Upper lobe of left lung (tissue), 6 donors: ENCODE measurements around the gene SELENOO. TPM values are rescaled to one million over a fixed set of nuclear protein-coding genes. Genes with fewer than 3 reads are reported as not detected.
A peak's percentile ranks its signal among the peaks of the same experiment; 100 is the strongest.

Experiments used
- ATAC-seq, 2 donors: fragments of 200-7000 bp; cut with Tn5 transposase; one replicate each; pipeline ENCODE4 v1.9.1; 2022; ENCODE audit warnings: mild to moderate bottlenecking in 2 of 2, moderate library complexity in 2 of 2; ENCODE audit not compliant: low FRiP score in 2 of 2
- DNase-seq, 2 donors: peaks; one replicate each; pipeline ENCODE4 v3.0.0-alpha.2; 2019 to 2020
- H3K27ac ChIP-seq, 4 donors: fragments of 200-600 bp; sonication (generic); one replicate each; pipeline ENCODE4 v1.5.1; 2016 to 2019
- H3K27me3 ChIP-seq, 4 donors: fragments of 200-600 bp; sonication (generic); one replicate each; pipeline ENCODE4 v1.5.1; 2017 to 2019
- H3K36me3 ChIP-seq, 4 donors: fragments of 200-600 bp; sonication (generic); one replicate each; pipeline ENCODE4 v1.5.1; 2016 to 2019
- H3K4me1 ChIP-seq, 4 donors: fragments of 200-600 bp; sonication (generic); one replicate each; pipeline ENCODE4 v1.5.1; 2018 to 2019
- H3K4me3 ChIP-seq, 4 donors: fragments of 200-600 bp; sonication (generic); one replicate each; pipeline ENCODE4 v1.5.1; 2017 to 2019; ENCODE audit warnings: mild to moderate bottlenecking in 2 of 4, moderate library complexity in 1 of 4
- H3K9me3 ChIP-seq, 4 donors: fragments of 200-600 bp; sonication (generic); one replicate each; pipeline ENCODE4 v1.5.1; 2018 to 2019
- CTCF ChIP-seq, 6 experiments: fragments of 450-650 bp in 4 of 6; fragments of 200-600 bp in 2 of 6; sonication (generic) in 2 of 6; IDR thresholded peaks; one replicate each; pipeline ENCODE4 v1.5.1; 2016 to 2019; ENCODE audit warnings: antibody characterized with exemption in 6 of 6
- EP300 ChIP-seq, 4 donors: sonication (generic); formaldehyde crosslinking; IDR thresholded peaks; one replicate each; pipeline ENCODE4 v1.5.1; 2017; ENCODE audit warnings: antibody characterized with exemption in 4 of 4, control low read depth in 2 of 4
- POLR2A ChIP-seq, 4 donors: fragments of 450-650 bp; IDR thresholded peaks; one replicate each; pipeline ENCODE4 v1.5.1; 2016 to 2017; ENCODE audit warnings: antibody characterized with exemption in 4 of 4, mild to moderate bottlenecking in 2 of 4
- POLR2AphosphoS5 ChIP-seq, 2 donors: sonication (generic); formaldehyde crosslinking; IDR thresholded peaks; one replicate each; pipeline ENCODE4 v1.5.1; 2017; ENCODE audit warnings: antibody characterized with exemption in 2 of 2
- WGBS, 2 donors: methylation state at CpG; one replicate each; pipeline ENCODE4 v1.1.5; 2017 to 2018; 5-methylcytosine and 5-hydroxymethylcytosine counted together
- total RNA-seq, 6 donors: library from RNA; depleted of rRNA in 4 of 6; stranded (reverse); fragments of >200 nt in 4 of 6; gene quantifications; one replicate each; pipeline versions ENCODE4 v1.1.0 to v1.2.1, GENCODE V29; 2016 to 2021
- donor health status: DM: no; HTN: no; CAD: no; lungs with moderate emphysema.
- donor health status: DM: no; HTN: yes; CAD: no; lungs with severe emphysema.

The SELENOO gene
- total RNA-seq, 6 donors from 2014 or later = 23.1 to 102 (median 28.9) TPM

- 49 to 58% methylated on average over 10 to 18 of the region's 18 CpGs for WGBS, 2 donors
- Histone ChIP-seq H3K27ac (peak overlapping the region; percentile 88 to 95 (median 92)), H3K27me3 (no peaks in the 10 kb centered on the region), H3K4me1 (peaks cover 35 to 64% (median 51%) of the 10 kb centered on the region in 4 donors), H3K9me3 (no peaks in the 10 kb centered on the region), H3K4me3 (peak overlapping the region; percentile 3 to 55 (median 43)), H3K36me3 (peaks cover 8 to 35% (median 23%) of the 10 kb centered on the region in 4 donors)
- peak in 1 of 4 donors; percentile 21 for TF ChIP-seq EP300 (IDR thresholded peaks at IDR 0.05)
- TF ChIP-seq CTCF (IDR thresholded peaks at IDR 0.05) = no peak
- TF ChIP-seq POLR2AphosphoS5 (IDR thresholded peaks at IDR 0.05) = peak; percentile 29 to 75
- TF ChIP-seq POLR2A (IDR thresholded peaks at IDR 0.05) = peak in 1 of 4 donors; percentile 38
- DNase-seq = peak in 1 of 2 donors; percentile 74
- ATAC-seq = peak; percentile 20 to 32
These were observed 9.7 kb upstream of the SELENOO start for GRCh38 chr22:50190941-50191741.

- DNase-seq = peak; percentile 47 to 74
- Histone ChIP-seq H3K9me3 (no peaks in the 10 kb centered on the region), H3K4me1 (peaks cover 25 to 49% (median 38%) of the 10 kb centered on the region in 4 donors)
These were observed 8.2 kb upstream of the SELENOO start for GRCh38 chr22:50192436-50193204.

GRCh38 chr22:50193621-50194020 lies 7.2 kb upstream of the SELENOO start:
- peaks cover 24 to 42% (median 38%) of the 10 kb centered on the region in 4 donors for H3K4me1 ChIP-seq
- no peak for ATAC-seq
- H3K27me3 ChIP-seq = no peaks in the 10 kb centered on the region
- no peak overlapping the region for H3K27ac ChIP-seq
- H3K4me3 ChIP-seq = no peak overlapping the region
- WGBS, 2 donors = 83 to 88% methylated on average over 1 to 8 of the region's 8 CpGs
- DNase-seq = peak in 1 of 2 donors; percentile 62
- TF ChIP-seq POLR2A (IDR thresholded peaks at IDR 0.05) (no peak), EP300 (IDR thresholded peaks at IDR 0.05) (no peak), CTCF (IDR thresholded peaks at IDR 0.05) (no peak)
- H3K36me3 ChIP-seq = peaks cover 8 to 55% (median 44%) of the 10 kb centered on the region in 4 donors
- H3K9me3 ChIP-seq = no peaks in the 10 kb centered on the region

More at GRCh38 chr22:50192436-50193204, 8.2 kb upstream of the SELENOO start:
- no peak for ATAC-seq
- Histone ChIP-seq H3K4me3 (no peak overlapping the region), H3K27me3 (no peaks in the 10 kb centered on the region), H3K36me3 (peaks cover 8 to 45% (median 34%) of the 10 kb centered on the region in 4 donors), H3K27ac (peak overlapping the region; percentile 88 to 95 (median 92))
- TF ChIP-seq EP300 (IDR thresholded peaks at IDR 0.05) (no peak), POLR2AphosphoS5 (IDR thresholded peaks at IDR 0.05) (no peak), CTCF (IDR thresholded peaks at IDR 0.05) (no peak), POLR2A (IDR thresholded peaks at IDR 0.05) (no peak)
- WGBS, 2 donors = 82 to 85% methylated on average over 12 to 23 of the region's 25 CpGs

- DNase-seq (peak in 1 of 2 donors; percentile 82), ATAC-seq (no peak)
- Histone ChIP-seq H3K4me3 (no peak overlapping the region), H3K27me3 (no peaks in the 10 kb centered on the region), H3K9me3 (no peaks in the 10 kb centered on the region), H3K4me1 (peaks cover 18 to 39% (median 35%) of the 10 kb centered on the region in 4 donors), H3K27ac (no peak overlapping the region), H3K36me3 (peaks cover 8 to 57% (median 45%) of the 10 kb centered on the region in 4 donors)
- 97 to 100% methylated on average over 1 to 31 of the region's 44 CpGs for WGBS, 2 donors
- TF ChIP-seq CTCF (IDR thresholded peaks at IDR 0.05) (no peak), POLR2A (IDR thresholded peaks at IDR 0.05) (no peak), EP300 (IDR thresholded peaks at IDR 0.05) (no peak), POLR2AphosphoS5 (IDR thresholded peaks at IDR 0.05) (no peak)
These were observed 6.6 kb upstream of the SELENOO start for GRCh38 chr22:50194037-50194805.
